Ishikawa (cell line): ENCODE measurements around the gene IRF2.

Experiments
- MAX ChIP-seq: IDR thresholded peaks from 2 replicates; pipeline ENCODE4 v1.6.1; 2012
- USF1 ChIP-seq: IDR thresholded peaks from 2 replicates; pipeline ENCODE4 v1.6.1; 2012

- TF ChIP-seq MAX (no peak), USF1 (no peak)
Observed at GRCh38 chr4:184439386-184439785, 35.0 kb downstream of the IRF2 start.
